Measurements from ENCODE around the gene CAMTA1. TPM values are rescaled to one million over a fixed set of nuclear protein-coding genes. Genes with fewer than 3 reads are reported as not detected.

Gene CAMTA1
- polyA plus RNA-seq, 1 of the 3 experiments (the other 2 are of a cell fraction): 63.1 TPM

DNA sequence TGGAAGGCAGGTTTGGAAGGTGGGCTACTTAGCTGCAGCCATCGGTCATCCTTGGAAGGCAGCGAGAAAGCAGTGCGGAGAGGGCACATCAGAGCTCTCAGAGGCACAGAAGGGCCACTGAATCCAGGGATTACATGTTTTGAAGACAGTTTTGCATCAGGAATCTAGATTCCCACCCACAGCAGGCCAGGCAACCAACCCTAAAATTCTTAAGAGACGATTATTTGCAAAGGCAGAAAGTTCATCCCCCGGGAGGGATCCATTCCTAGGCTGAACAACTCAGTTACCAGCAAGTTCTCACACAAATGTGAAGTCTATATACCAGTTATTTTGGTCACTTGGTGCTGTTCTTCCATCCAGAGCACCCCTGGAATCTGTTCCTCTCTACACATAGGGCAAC is 528.6 kb downstream of the CAMTA1 start:
- Histone ChIP-seq H3K4me3 (ENCODE audit: low read depth in 2 of 2, low read length in 1 of 2) (no peak overlapping the region), H3K79me2 (ENCODE audit: insufficient read depth) (no peaks in the 10 kb centered on the region), H3K4me1 (ENCODE audit: control insufficient read depth in 1 of 2, insufficient read depth in 2 of 2, low read depth in 1 of 2, low read length in 1 of 2) (peaks cover 0 to 25% of the 10 kb centered on the region in 2 experiments; a peak in 3 of 4 replicates), H3K9me2 (no peaks in the 10 kb centered on the region), H3K9ac (no peak overlapping the region), H3K27me3 (ENCODE audit: insufficient read depth) (no peaks in the 10 kb centered on the region), H4K20me1 (ENCODE audit: insufficient read depth) (no peaks in the 10 kb centered on the region), H2AFZ (ENCODE audit: low read depth) (no peak overlapping the region), H3K36me3 (replicated peaks in 1 of 2; ENCODE audit: control insufficient read depth in 1 of 2, insufficient read depth in 2 of 2, low read length in 1 of 2) (no peaks in the 10 kb centered on the region), H3F3A (replicated peaks; ENCODE audit: insufficient read depth) (no peaks in the 10 kb centered on the region), H3K9me3 (no peaks in the 10 kb centered on the region), H3K4me2 (no peak overlapping the region), H3K27ac (ENCODE audit: low read depth in 2 of 2, low read length in 1 of 2) (peak overlapping the region in 1 of 2 experiments; percentile 99; a peak in 2 of 4 replicates)
- no peak for DNase-seq
- WGBS (ENCODE audit: low lambda C conversion rate): 97% methylated on average over 5 of the region's 5 CpGs
- CTCF ChIA-PET: interaction anchor here (0.9 to 2.8 kb wide), 4 partner anchors 12 to 164 kb away, joined by 3 to 9 read pairs (median 6); no protein-coding TSS in a partner anchor
- POLR2A ChIA-PET: interaction anchor here (1.0 kb wide), 1 partner anchor 21 kb away, joined by 5 read pairs; no protein-coding TSS in a partner anchor
- no peak for TF ChIP-seq GABPA (IDR thresholded peaks at IDR 0.05; ENCODE audit: low read depth)

DNA sequence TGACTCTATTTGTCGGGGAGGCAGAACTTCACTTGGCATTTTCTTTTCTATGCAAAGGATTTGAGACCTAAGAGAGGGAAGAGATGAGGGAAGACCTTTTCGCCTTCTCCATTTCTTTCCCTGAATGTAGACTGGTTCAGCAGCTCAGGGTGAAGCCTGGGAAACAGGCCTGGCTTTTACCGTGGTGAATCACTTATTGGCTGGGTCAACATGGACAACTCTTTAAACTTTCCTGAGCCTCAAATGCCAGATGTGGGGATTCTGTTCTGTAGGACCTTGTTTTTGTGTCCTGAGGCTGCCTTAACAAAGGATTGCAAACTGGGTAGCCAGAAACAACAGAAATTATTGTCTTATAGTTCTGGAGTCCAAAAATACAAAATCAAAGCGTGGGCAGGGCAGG is 530.1 kb downstream of the CAMTA1 start:
- no peak for TF ChIP-seq FOXM1 (IDR thresholded peaks at IDR 0.05; ENCODE audit: low read depth)
- TF ChIP-seq, protein P1, sequence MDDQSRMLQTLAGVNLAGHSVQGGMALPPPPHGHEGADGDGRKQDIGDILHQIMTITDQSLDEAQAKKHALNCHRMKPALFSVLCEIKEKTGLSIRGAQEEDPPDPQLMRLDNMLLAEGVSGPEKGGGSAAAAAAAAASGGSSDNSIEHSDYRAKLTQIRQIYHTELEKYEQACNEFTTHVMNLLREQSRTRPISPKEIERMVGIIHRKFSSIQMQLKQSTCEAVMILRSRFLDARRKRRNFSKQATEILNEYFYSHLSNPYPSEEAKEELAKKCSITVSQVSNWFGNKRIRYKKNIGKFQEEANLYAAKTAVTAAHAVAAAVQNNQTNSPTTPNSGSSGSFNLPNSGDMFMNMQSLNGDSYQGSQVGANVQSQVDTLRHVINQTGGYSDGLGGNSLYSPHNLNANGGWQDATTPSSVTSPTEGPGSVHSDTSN (IDR thresholded peaks at IDR 0.05): no peak
- no peak for TF ChIP-seq RCOR1 (IDR thresholded peaks at IDR 0.05; ENCODE audit: low read length)
- TF ChIP-seq NRF1 (IDR thresholded peaks at IDR 0.05; ENCODE audit: low read depth, low read length): no peak
- TF ChIP-seq, protein P2, sequence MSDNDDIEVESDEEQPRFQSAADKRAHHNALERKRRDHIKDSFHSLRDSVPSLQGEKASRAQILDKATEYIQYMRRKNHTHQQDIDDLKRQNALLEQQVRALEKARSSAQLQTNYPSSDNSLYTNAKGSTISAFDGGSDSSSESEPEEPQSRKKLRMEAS (IDR thresholded peaks at IDR 0.05; ENCODE audit: low read depth): no peak
- TF ChIP-seq, protein P3, sequence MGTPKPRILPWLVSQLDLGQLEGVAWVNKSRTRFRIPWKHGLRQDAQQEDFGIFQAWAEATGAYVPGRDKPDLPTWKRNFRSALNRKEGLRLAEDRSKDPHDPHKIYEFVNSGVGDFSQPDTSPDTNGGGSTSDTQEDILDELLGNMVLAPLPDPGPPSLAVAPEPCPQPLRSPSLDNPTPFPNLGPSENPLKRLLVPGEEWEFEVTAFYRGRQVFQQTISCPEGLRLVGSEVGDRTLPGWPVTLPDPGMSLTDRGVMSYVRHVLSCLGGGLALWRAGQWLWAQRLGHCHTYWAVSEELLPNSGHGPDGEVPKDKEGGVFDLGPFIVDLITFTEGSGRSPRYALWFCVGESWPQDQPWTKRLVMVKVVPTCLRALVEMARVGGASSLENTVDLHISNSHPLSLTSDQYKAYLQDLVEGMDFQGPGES (IDR thresholded peaks at IDR 0.05; ENCODE audit: low read depth, low read length): no peak
- TF ChIP-seq, protein P4, sequence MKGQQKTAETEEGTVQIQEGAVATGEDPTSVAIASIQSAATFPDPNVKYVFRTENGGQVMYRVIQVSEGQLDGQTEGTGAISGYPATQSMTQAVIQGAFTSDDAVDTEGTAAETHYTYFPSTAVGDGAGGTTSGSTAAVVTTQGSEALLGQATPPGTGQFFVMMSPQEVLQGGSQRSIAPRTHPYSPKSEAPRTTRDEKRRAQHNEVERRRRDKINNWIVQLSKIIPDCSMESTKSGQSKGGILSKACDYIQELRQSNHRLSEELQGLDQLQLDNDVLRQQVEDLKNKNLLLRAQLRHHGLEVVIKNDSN (IDR thresholded peaks at IDR 0.05; ENCODE audit: borderline replicate concordance, low read depth): no peak
- H3K9me2 ChIP-seq: no peaks in the 10 kb centered on the region
- no peak overlapping the region for H3K27ac ChIP-seq (ENCODE audit: low read depth in 2 of 2, low read length in 1 of 2)
- no peaks in the 10 kb centered on the region for H3K9me3 ChIP-seq
- no peaks in the 10 kb centered on the region for H3K36me3 ChIP-seq (replicated peaks in 1 of 2; ENCODE audit: control insufficient read depth in 1 of 2, insufficient read depth in 2 of 2, low read length in 1 of 2)
- H3K4me1 ChIP-seq (ENCODE audit: control insufficient read depth in 1 of 2, insufficient read depth in 2 of 2, low read depth in 1 of 2, low read length in 1 of 2): peaks cover 0 to 25% of the 10 kb centered on the region in 2 experiments; a peak in 3 of 4 replicates
- no peak for DNase-seq
- no peak overlapping the region for H2AFZ ChIP-seq (ENCODE audit: low read depth)
- H3K79me2 ChIP-seq (ENCODE audit: insufficient read depth): no peaks in the 10 kb centered on the region
- POLR2A ChIA-PET: no interaction called here
- H3K27me3 ChIP-seq (ENCODE audit: insufficient read depth): no peaks in the 10 kb centered on the region
- H4K20me1 ChIP-seq (ENCODE audit: insufficient read depth): no peaks in the 10 kb centered on the region
- 87% methylated on average over 4 of the region's 4 CpGs for WGBS (ENCODE audit: low lambda C conversion rate)
- H3K4me3 ChIP-seq (ENCODE audit: low read depth in 2 of 2, low read length in 1 of 2): no peak overlapping the region
- no peak overlapping the region for H3K4me2 ChIP-seq
- no peaks in the 10 kb centered on the region for H3F3A ChIP-seq (replicated peaks; ENCODE audit: insufficient read depth)
- CTCF ChIA-PET: no interaction called here
- H3K9ac ChIP-seq: no peak overlapping the region

DNA sequence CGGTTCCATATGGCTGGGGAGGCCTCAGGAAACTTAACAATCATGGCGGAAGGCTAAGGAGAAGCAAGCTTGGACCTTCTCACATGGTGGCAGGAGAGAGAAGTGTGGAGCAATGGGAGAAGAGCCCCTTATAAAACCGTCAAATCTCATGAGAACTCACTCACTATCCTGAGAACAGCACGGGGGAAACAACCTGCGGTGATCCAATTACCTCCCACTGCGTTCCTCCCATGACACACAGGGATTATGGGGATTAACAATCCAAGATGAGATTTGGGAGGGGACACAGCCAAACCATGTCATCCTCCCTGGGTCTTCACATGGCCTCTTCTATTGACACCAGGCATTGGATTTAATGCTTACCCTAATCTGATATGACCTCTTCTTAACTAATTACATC is 530.7 kb downstream of the CAMTA1 start:
- no peak overlapping the region for H3K4me3 ChIP-seq (ENCODE audit: low read depth in 2 of 2, low read length in 1 of 2)
- no peaks in the 10 kb centered on the region for H3K9me3 ChIP-seq
- H3K4me2 ChIP-seq: no peak overlapping the region
- CTCF ChIA-PET: no interaction called here
- H3K36me3 ChIP-seq (replicated peaks in 1 of 2; ENCODE audit: control insufficient read depth in 1 of 2, insufficient read depth in 2 of 2, low read length in 1 of 2): no peaks in the 10 kb centered on the region
- peaks cover 0 to 25% of the 10 kb centered on the region in 2 experiments; a peak in 3 of 4 replicates for H3K4me1 ChIP-seq (ENCODE audit: control insufficient read depth in 1 of 2, insufficient read depth in 2 of 2, low read depth in 1 of 2, low read length in 1 of 2)
- 89% methylated on average over 4 of the region's 6 CpGs for WGBS (ENCODE audit: low lambda C conversion rate)
- H3K27me3 ChIP-seq (ENCODE audit: insufficient read depth): no peaks in the 10 kb centered on the region
- no peak for DNase-seq
- no peaks in the 10 kb centered on the region for H3K9me2 ChIP-seq
- no peaks in the 10 kb centered on the region for H4K20me1 ChIP-seq (ENCODE audit: insufficient read depth)
- no peak overlapping the region for H3K27ac ChIP-seq (ENCODE audit: low read depth in 2 of 2, low read length in 1 of 2)
- H3K9ac ChIP-seq: no peak overlapping the region
- POLR2A ChIA-PET: no interaction called here
- H2AFZ ChIP-seq (ENCODE audit: low read depth): no peak overlapping the region
- H3F3A ChIP-seq (replicated peaks; ENCODE audit: insufficient read depth): no peaks in the 10 kb centered on the region
- H3K79me2 ChIP-seq (ENCODE audit: insufficient read depth): no peaks in the 10 kb centered on the region
- no peak for TF ChIP-seq POLR2AphosphoS5 (IDR thresholded peaks at IDR 0.05; ENCODE audit: low read depth, low read length)
- TF ChIP-seq MXI1 (IDR thresholded peaks at IDR 0.05; ENCODE audit: low read depth, low read length): no peak
- TF ChIP-seq, protein P3 (IDR thresholded peaks at IDR 0.05; ENCODE audit: low read depth, low read length): no peak
- no peak for TF ChIP-seq FOXM1 (IDR thresholded peaks at IDR 0.05; ENCODE audit: low read depth)
- TF ChIP-seq RCOR1 (IDR thresholded peaks at IDR 0.05; ENCODE audit: low read length): no peak
- TF ChIP-seq, protein P2 (IDR thresholded peaks at IDR 0.05; ENCODE audit: low read depth): no peak
- TF ChIP-seq GABPA (IDR thresholded peaks at IDR 0.05; ENCODE audit: low read depth): no peak
- TF ChIP-seq TCF12 (IDR thresholded peaks at IDR 0.05): no peak
- TF ChIP-seq RFX5 (IDR thresholded peaks at IDR 0.05; ENCODE audit: low read length): no peak
- no peak for TF ChIP-seq CHD2 (IDR thresholded peaks at IDR 0.05; ENCODE audit: low read length, partially characterized antibody)
- TF ChIP-seq NFIC (IDR thresholded peaks at IDR 0.05; ENCODE audit: borderline replicate concordance): no peak
- no peak for TF ChIP-seq EZH2phosphoT487 (IDR thresholded peaks at IDR 0.05; ENCODE audit: borderline replicate concordance, low read depth)
- TF ChIP-seq RAD21 (IDR thresholded peaks at IDR 0.05; ENCODE audit: low read length): no peak
- no peak for TF ChIP-seq FOSL2 (IDR thresholded peaks at IDR 0.05; ENCODE audit: borderline replicate concordance, low read depth)
- no peak for TF ChIP-seq TEAD4 (IDR thresholded peaks at IDR 0.05; ENCODE audit: borderline replicate concordance, insufficient read depth)
